ENCODE measurements around the gene MAPK4.
A peak's percentile ranks its signal among the peaks of the same experiment; 100 is the strongest.
"Not testable (repeated sequence)": the region's sequence is repeated elsewhere in the genome, so short reads cannot be mapped to it uniquely, and the experiment has no call there.

Gene MAPK4

GRCh38 chr18:50573196-50573595 is 13.3 kb downstream of the MAPK4 start:
- DNase-seq; intact Hi-C loops (cut with DNase I): not testable (repeated sequence)

- intact Hi-C loops (cut with DNase I) = no loop called here
- DNase-seq = no peak
Measured at GRCh38 chr18:50573679-50574078, 13.8 kb downstream of the MAPK4 start.

GRCh38 chr18:50578030-50578429 is 18.1 kb downstream of the MAPK4 start:
- DNase-seq = no peak
- intact Hi-C loops (cut with DNase I) = no loop called here

- intact Hi-C loops (cut with DNase I) = no loop called here
- DNase-seq = no peak
Measured at GRCh38 chr18:50578651-50579050, 18.8 kb downstream of the MAPK4 start.

GRCh38 chr18:50579061-50579774 is 19.3 kb downstream of the MAPK4 start:
- intact Hi-C loops (cut with DNase I) = no loop called here
- DNase-seq = no peak

GRCh38 chr18:50581517-50581916 is 21.6 kb downstream of the MAPK4 start:
- DNase-seq = no peak
- intact Hi-C loops (cut with DNase I) = no loop called here

- DNase-seq = peak in 5 of 10 donors; percentile 13 to 81 (median 19)
- intact Hi-C loops (cut with DNase I) = no loop called here
Measured at GRCh38 chr18:50582500-50582899, 22.6 kb downstream of the MAPK4 start.

- intact Hi-C loops (cut with DNase I) = no loop called here
- DNase-seq = no peak
Measured at GRCh38 chr18:50586710-50587109, 26.8 kb downstream of the MAPK4 start.

- intact Hi-C loops (cut with DNase I) = no loop called here
- no peak for DNase-seq
Measured at GRCh38 chr18:50590593-50590992, 30.7 kb downstream of the MAPK4 start.

GRCh38 chr18:50594012-50594411 is 34.1 kb downstream of the MAPK4 start:
- intact Hi-C loops (cut with DNase I) = no loop called here
- DNase-seq = no peak

GRCh38 chr18:50594942-50595341 is 35.1 kb downstream of the MAPK4 start:
- DNase-seq = no peak
- intact Hi-C loops (cut with DNase I) = no loop called here

GRCh38 chr18:50602466-50602865 is 42.6 kb downstream of the MAPK4 start:
- intact Hi-C loops (cut with DNase I) = no loop called here
- DNase-seq = no peak

GRCh38 chr18:50606609-50607008 is 46.7 kb downstream of the MAPK4 start:
- intact Hi-C loops (cut with DNase I) = no loop called here
- DNase-seq = no peak

GRCh38 chr18:50607378-50607926 is 47.6 kb downstream of the MAPK4 start:
- intact Hi-C loops (cut with DNase I) = no loop called here
- no peak for DNase-seq

- intact Hi-C loops (cut with DNase I); DNase-seq: not testable (repeated sequence)
Measured at GRCh38 chr18:50609171-50609570, 49.3 kb downstream of the MAPK4 start.

- DNase-seq = no peak
- intact Hi-C loops (cut with DNase I) = no loop called here
Measured at GRCh38 chr18:50610349-50610748, 50.5 kb downstream of the MAPK4 start.

- intact Hi-C loops (cut with DNase I) = no loop called here
- DNase-seq = no peak
Measured at GRCh38 chr18:50611529-50611941, 51.6 kb downstream of the MAPK4 start.

GRCh38 chr18:50614838-50615237 is 55.0 kb downstream of the MAPK4 start:
- peak in 1 of 10 donors; percentile 57 for DNase-seq
- intact Hi-C loops (cut with DNase I) = no loop called here

- DNase-seq = no peak
- intact Hi-C loops (cut with DNase I) = no loop called here
Measured at GRCh38 chr18:50616484-50617048, 56.7 kb downstream of the MAPK4 start.

- intact Hi-C loops (cut with DNase I) = no loop called here
- no peak for DNase-seq
Measured at GRCh38 chr18:50619861-50620275, 60.0 kb downstream of the MAPK4 start.

- no peak for DNase-seq
- intact Hi-C loops (cut with DNase I) = no loop called here
Measured at GRCh38 chr18:50620319-50620718, 60.4 kb downstream of the MAPK4 start.

GRCh38 chr18:50621366-50621765 is 61.5 kb downstream of the MAPK4 start:
- intact Hi-C loops (cut with DNase I) = no loop called here
- DNase-seq = no peak
